ENCODE measurements around the gene ADCY1. TPM values are rescaled to one million over a fixed set of nuclear protein-coding genes. Genes with fewer than 3 reads are reported as not detected.

The ADCY1 gene
- polyA plus RNA-seq, 3 donors: 1.1 to 2.7 (median 1.2) TPM

- WGBS, 3 donors: 50 to 78% (median 55%) methylated on average over 7 of the region's 7 CpGs
- H3K27ac ChIP-seq (ENCODE audit: low read depth, low read length): no peak overlapping the region
These were observed 32.8 kb downstream of the ADCY1 start for GRCh38 chr7:45606931-45607330.

- H3K27ac ChIP-seq (ENCODE audit: low read depth, low read length): no peak overlapping the region
- WGBS, 3 donors: 92 to 93% (median 93%) methylated on average over 16 of the region's 16 CpGs
These were observed 35.0 kb downstream of the ADCY1 start for GRCh38 chr7:45609180-45609579.

GRCh38 chr7:45610019-45610418 is 35.9 kb downstream of the ADCY1 start:
- WGBS, 3 donors: 92 to 97% (median 95%) methylated on average over 7 to 10 of the region's 10 CpGs
- H3K27ac ChIP-seq (ENCODE audit: low read depth, low read length): no peak overlapping the region

GRCh38 chr7:45610660-45611299 is 36.6 kb downstream of the ADCY1 start:
- no peak overlapping the region for H3K27ac ChIP-seq (ENCODE audit: low read depth, low read length)
- 80 to 88% (median 84%) methylated on average over 3 of the region's 3 CpGs for WGBS, 3 donors

- no peak overlapping the region for H3K27ac ChIP-seq (ENCODE audit: low read depth, low read length)
- WGBS, 3 donors: 80 to 82% (median 81%) methylated on average over 3 of the region's 3 CpGs
These were observed 43.0 kb downstream of the ADCY1 start for GRCh38 chr7:45617166-45617565.

GRCh38 chr7:45622058-45622457 is 47.9 kb downstream of the ADCY1 start:
- H3K27ac ChIP-seq (ENCODE audit: low read depth, low read length): no peak overlapping the region
- 77 to 86% (median 79%) methylated on average over 9 of the region's 9 CpGs for WGBS, 3 donors

- no peak overlapping the region for H3K27ac ChIP-seq (ENCODE audit: low read depth, low read length)
- 58 to 87% (median 84%) methylated on average over 7 of the region's 7 CpGs for WGBS, 3 donors
These were observed 49.0 kb downstream of the ADCY1 start for GRCh38 chr7:45623157-45623556.

GRCh38 chr7:45623740-45624391 is 49.7 kb downstream of the ADCY1 start:
- H3K27ac ChIP-seq (ENCODE audit: low read depth, low read length): no peak overlapping the region
- 70 to 77% (median 74%) methylated on average over 9 of the region's 9 CpGs for whole genome bisulfite sequencing, 3 donors

- no peak overlapping the region for H3K27ac ChIP-seq (ENCODE audit: low read depth, low read length)
These were observed 50.2 kb downstream of the ADCY1 start for GRCh38 chr7:45624392-45624760.

GRCh38 chr7:45625067-45625466 is 50.9 kb downstream of the ADCY1 start:
- WGBS, 3 donors: 85 to 95% (median 88%) methylated on average over 7 of the region's 7 CpGs
- no peak overlapping the region for H3K27ac ChIP-seq (ENCODE audit: low read depth, low read length)

GRCh38 chr7:45625714-45626440 is 51.7 kb downstream of the ADCY1 start:
- 84 to 92% (median 88%) methylated on average over 13 of the region's 13 CpGs for WGBS, 3 donors
- no peak overlapping the region for H3K27ac ChIP-seq (ENCODE audit: low read depth, low read length)

GRCh38 chr7:45626441-45627430 is 52.6 kb downstream of the ADCY1 start:
- 75 to 95% (median 76%) methylated on average over 9 of the region's 9 CpGs for WGBS, 3 donors
- no peak overlapping the region for H3K27ac ChIP-seq (ENCODE audit: low read depth, low read length)

GRCh38 chr7:45627691-45628456 is 53.7 kb downstream of the ADCY1 start:
- 86 to 93% (median 92%) methylated on average over 8 of the region's 8 CpGs for WGBS, 3 donors
- H3K27ac ChIP-seq (ENCODE audit: low read depth, low read length): no peak overlapping the region

- no peak overlapping the region for H3K27ac ChIP-seq (ENCODE audit: low read depth, low read length)
- WGBS, 3 donors: 89 to 100% (median 96%) methylated on average over 1 of the region's 1 CpG
These were observed 57.4 kb downstream of the ADCY1 start for GRCh38 chr7:45631569-45631968.

GRCh38 chr7:45636733-45637132 is 62.6 kb downstream of the ADCY1 start:
- H3K27ac ChIP-seq (ENCODE audit: low read depth, low read length): no peak overlapping the region
- 94 to 95% (median 94%) methylated on average over 3 of the region's 3 CpGs for WGBS, 3 donors

GRCh38 chr7:45638916-45639315 is 64.7 kb downstream of the ADCY1 start:
- WGBS, 3 donors: 27 to 75% (median 63%) methylated on average over 2 of the region's 2 CpGs
- H3K27ac ChIP-seq (ENCODE audit: low read depth, low read length): no peak overlapping the region

- 88 to 96% (median 94%) methylated on average over 1 of the region's 1 CpG for WGBS, 3 donors
- H3K27ac ChIP-seq (ENCODE audit: low read depth, low read length): no peak overlapping the region
These were observed 67.9 kb downstream of the ADCY1 start for GRCh38 chr7:45642044-45642443.

- 91 to 94% (median 93%) methylated on average over 7 of the region's 7 CpGs for WGBS, 3 donors
These were observed 69.5 kb downstream of the ADCY1 start for GRCh38 chr7:45643630-45644029.

More at GRCh38 chr7:45643630-45644029, 69.5 kb downstream of the ADCY1 start:
- H3K27ac ChIP-seq (ENCODE audit: low read depth, low read length): no peak overlapping the region
